Prostate gland (tissue), 2 donors: ENCODE measurements around the gene MAP3K7. TPM values are rescaled to one million over a fixed set of nuclear protein-coding genes. Genes with fewer than 3 reads are reported as not detected.

ENCODE experiments used
- DNase-seq: peaks from one replicate; pipeline ENCODE4 v3.0.0-alpha.2; 2019; ENCODE audit warnings: low spot score
- H3K27ac ChIP-seq, 2 donors: fragments of 200-600 bp; sonication (generic); 2 replicates each; pipeline ENCODE4 v1.5.1; 2017 to 2019
- H3K27me3 ChIP-seq: fragments of 200-600 bp; sonication (generic); replicated peaks from 2 replicates; pipeline ENCODE4 v1.5.1; 2019; ENCODE audit not compliant: insufficient read depth
- H3K36me3 ChIP-seq, 2 donors: fragments of 200-600 bp; sonication (generic); 1 replicate in 1 of 2; 2 replicates in 1 of 2; pipeline versions ENCODE4 v1.5.1 to v1.8.1; 2017 to 2019
- H3K4me1 ChIP-seq: fragments of 200-600 bp; sonication (generic); replicated peaks from 2 replicates; pipeline ENCODE4 v1.5.1; 2019
- H3K4me3 ChIP-seq, 2 donors: fragments of 200-600 bp; sonication (generic); 2 replicates each; pipeline ENCODE4 v1.5.1; 2017 to 2019
- H3K9me3 ChIP-seq: fragments of 200-600 bp; sonication (generic); 2 replicates; pipeline ENCODE4 v1.5.1; 2017
- POLR2A ChIP-seq: fragments of 450-650 bp; IDR thresholded peaks from one replicate; pipeline ENCODE4 v1.6.1; 2016; ENCODE audit warnings: antibody characterized with exemption, mild to moderate bottlenecking
- POLR2AphosphoS5 ChIP-seq: sonication (generic); formaldehyde crosslinking; IDR thresholded peaks from one replicate; pipeline ENCODE4 v1.6.1; 2017; ENCODE audit warnings: antibody characterized with exemption
- WGBS: methylation state at CpG from one replicate; pipeline ENCODE4 v1.1.5; 2018; 5-methylcytosine and 5-hydroxymethylcytosine counted together
- intact Hi-C: fragments of 100-400 bp; cut with DNase I; formaldehyde crosslinking; loops from one replicate; pipeline ENCODE4 v1.14.2; 2022
- total RNA-seq, 2 donors: library from RNA; depleted of rRNA; stranded (reverse); fragments of >200 nt; gene quantifications; one replicate each; pipeline ENCODE4 v1.1.0, GENCODE V29; 2016
- TF ChIP-seq, protein P1 (sequence below), 4 experiments: fragments of 200-600 bp in 2 of 4; fragments of 450-650 bp in 2 of 4; sonication (generic) in 2 of 4; IDR thresholded peaks; 1 replicate in 3 of 4; 2 replicates in 1 of 4; pipeline ENCODE4 v1.5.1; 2016 to 2019; ENCODE audit warnings: antibody characterized with exemption in 4 of 4, mild to moderate bottlenecking in 2 of 4, moderate library complexity in 2 of 4

MAP3K7 gene
- total RNA-seq, 2 donors from 2014 or later: 22.2 to 31.0 TPM

DNA sequence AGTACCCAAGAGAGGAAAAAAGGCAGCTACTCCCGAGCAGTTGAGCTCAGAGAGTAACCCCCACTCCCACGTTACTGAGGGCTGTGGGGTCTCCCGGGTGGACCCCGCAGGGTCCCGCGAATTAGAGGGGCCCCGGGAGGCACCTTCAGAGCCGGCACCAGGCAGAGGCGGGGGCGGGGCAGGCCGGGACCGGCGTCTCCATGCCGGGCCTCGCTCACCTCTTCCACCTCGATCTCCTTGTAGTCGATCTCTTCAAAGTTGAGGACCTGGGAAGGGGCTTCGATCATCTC, 381 bp downstream of the MAP3K7 start:
- no peaks in the 10 kb centered on the region for H3K36me3 ChIP-seq
- intact Hi-C loops: no loop called here
- peak overlapping the region; percentile 97 to 99 for H3K4me3 ChIP-seq
- no peaks in the 10 kb centered on the region for H3K27me3 ChIP-seq
- DNase-seq: no peak
- TF ChIP-seq POLR2A (no peak), POLR2AphosphoS5 (no peak)
- TF ChIP-seq, protein P1, sequence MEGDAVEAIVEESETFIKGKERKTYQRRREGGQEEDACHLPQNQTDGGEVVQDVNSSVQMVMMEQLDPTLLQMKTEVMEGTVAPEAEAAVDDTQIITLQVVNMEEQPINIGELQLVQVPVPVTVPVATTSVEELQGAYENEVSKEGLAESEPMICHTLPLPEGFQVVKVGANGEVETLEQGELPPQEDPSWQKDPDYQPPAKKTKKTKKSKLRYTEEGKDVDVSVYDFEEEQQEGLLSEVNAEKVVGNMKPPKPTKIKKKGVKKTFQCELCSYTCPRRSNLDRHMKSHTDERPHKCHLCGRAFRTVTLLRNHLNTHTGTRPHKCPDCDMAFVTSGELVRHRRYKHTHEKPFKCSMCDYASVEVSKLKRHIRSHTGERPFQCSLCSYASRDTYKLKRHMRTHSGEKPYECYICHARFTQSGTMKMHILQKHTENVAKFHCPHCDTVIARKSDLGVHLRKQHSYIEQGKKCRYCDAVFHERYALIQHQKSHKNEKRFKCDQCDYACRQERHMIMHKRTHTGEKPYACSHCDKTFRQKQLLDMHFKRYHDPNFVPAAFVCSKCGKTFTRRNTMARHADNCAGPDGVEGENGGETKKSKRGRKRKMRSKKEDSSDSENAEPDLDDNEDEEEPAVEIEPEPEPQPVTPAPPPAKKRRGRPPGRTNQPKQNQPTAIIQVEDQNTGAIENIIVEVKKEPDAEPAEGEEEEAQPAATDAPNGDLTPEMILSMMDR (IDR thresholded peaks at IDR 0.05): no peak
- 0% methylated on average over 18 of the region's 18 CpGs for WGBS
- peak overlapping the region; percentile 95 to 96 for H3K27ac ChIP-seq
- H3K4me1 ChIP-seq: no peaks in the 10 kb centered on the region
- H3K9me3 ChIP-seq: no peaks in the 10 kb centered on the region

DNA sequence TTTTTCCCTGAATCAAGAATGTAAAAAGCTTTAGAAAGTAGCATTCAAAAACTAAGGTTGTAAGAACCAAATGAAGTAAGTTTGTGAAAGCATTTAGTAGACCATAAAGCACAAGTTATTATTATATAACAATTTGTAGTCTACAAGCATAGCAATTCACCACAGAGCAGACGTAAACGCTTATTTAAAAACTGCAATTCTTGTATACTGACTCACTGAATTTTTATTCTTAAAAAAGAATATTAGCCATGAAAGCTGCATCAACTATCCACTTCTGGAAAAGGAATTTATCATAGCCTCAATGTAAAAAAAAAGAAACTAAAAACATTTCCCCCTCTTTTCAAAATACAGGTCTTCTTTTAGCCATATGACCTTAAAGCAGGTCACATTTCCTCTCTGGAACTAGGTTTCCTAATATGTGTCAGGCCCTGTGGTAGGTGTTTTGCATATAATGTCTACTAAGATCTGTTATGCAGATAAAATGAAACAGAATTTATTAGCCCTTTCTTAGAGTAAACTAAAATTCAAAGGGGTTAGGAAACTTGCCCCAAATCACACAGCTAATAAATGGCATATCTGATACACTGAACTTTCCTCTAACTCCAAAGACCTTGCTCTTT, 2.1 kb downstream of the MAP3K7 start:
- Histone ChIP-seq H3K9me3 (no peaks in the 10 kb centered on the region), H3K4me3 (no peak overlapping the region), H3K4me1 (no peaks in the 10 kb centered on the region), H3K27me3 (no peaks in the 10 kb centered on the region), H3K27ac (no peak overlapping the region), H3K36me3 (no peaks in the 10 kb centered on the region)
- intact Hi-C loops: no loop called here
- TF ChIP-seq POLR2AphosphoS5 (no peak), POLR2A (no peak)
- TF ChIP-seq, protein P1 (IDR thresholded peaks at IDR 0.05): no peak
- no peak for DNase-seq
- 91% methylated on average over 2 of the region's 2 CpGs for WGBS

DNA sequence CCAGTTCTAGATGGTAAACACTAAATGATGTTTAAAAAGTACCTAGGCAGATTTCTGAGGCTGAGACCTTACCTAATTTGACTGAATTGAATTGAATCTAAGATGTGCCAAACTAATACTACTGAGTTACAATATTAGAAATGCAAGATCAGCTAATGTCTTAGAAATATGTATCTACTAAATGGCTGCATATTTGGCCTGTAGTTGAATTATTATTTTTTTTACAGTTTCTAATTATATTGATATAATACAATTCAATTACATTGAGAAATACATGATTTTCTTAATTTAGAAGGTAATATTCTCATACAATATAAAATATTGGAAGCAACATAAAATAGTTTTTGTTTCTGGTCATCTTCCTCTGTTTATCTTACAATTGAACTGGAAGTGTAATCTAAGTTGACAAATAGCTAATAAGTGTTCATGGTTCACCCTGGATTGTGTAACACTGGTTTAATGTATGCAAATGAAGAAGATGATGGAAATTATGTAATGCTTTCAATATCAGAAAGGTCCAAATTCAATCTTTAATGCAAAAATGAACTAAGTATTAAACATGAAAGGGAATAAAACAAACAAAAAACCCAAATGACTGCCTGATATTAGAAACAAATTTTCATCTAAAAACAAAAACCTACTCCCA, 2.9 kb downstream of the MAP3K7 start:
- no peak overlapping the region for H3K27ac ChIP-seq
- H3K27me3 ChIP-seq: no peaks in the 10 kb centered on the region
- H3K9me3 ChIP-seq: no peaks in the 10 kb centered on the region
- H3K4me1 ChIP-seq: no peaks in the 10 kb centered on the region
- TF ChIP-seq POLR2A (no peak), POLR2AphosphoS5 (no peak)
- TF ChIP-seq, protein P1 (IDR thresholded peaks at IDR 0.05): no peak
- no peaks in the 10 kb centered on the region for H3K36me3 ChIP-seq
- intact Hi-C loops: no loop called here
- no peak overlapping the region for H3K4me3 ChIP-seq
- DNase-seq: no peak

DNA sequence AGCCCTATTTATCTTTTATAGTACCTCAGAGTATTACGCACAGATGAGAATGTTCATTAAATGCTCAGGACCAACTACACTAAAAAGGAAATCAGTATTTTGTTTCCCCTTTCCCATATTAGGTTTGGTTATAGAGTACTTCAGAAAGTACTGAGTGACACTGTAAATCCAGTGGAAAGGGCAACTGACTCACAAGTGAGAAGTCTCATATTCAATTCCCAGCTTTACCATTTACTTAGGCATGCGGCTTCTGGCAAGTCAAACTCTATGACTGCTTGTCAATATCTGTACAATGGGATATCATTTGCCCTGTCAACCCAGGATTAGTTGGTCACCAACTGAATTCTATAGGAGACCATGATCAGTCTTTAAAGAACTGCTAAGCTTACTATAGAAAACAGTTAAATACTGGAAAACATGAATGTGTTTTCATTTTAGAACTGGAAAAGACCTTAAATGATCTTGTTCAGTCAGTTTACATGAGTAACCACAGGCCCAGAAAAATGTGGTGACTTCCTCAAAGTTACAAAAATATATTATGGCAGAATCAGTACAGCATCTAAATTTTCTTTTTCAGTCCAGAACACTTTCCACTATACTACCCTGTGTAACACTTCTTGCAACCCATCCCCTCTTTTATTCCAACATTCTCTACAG, 3.6 kb downstream of the MAP3K7 start:
- WGBS: 100% methylated on average over 2 of the region's 2 CpGs
- no peak for DNase-seq
- intact Hi-C loops: no loop called here
- no peaks in the 10 kb centered on the region for H3K36me3 ChIP-seq
- H3K4me1 ChIP-seq: no peaks in the 10 kb centered on the region
- H3K4me3 ChIP-seq: no peak overlapping the region
- no peak for TF ChIP-seq POLR2A
- TF ChIP-seq, protein P1 (IDR thresholded peaks at IDR 0.05): no peak
- TF ChIP-seq POLR2AphosphoS5: no peak
- no peaks in the 10 kb centered on the region for H3K9me3 ChIP-seq
- H3K27ac ChIP-seq: no peak overlapping the region
- no peaks in the 10 kb centered on the region for H3K27me3 ChIP-seq

DNA sequence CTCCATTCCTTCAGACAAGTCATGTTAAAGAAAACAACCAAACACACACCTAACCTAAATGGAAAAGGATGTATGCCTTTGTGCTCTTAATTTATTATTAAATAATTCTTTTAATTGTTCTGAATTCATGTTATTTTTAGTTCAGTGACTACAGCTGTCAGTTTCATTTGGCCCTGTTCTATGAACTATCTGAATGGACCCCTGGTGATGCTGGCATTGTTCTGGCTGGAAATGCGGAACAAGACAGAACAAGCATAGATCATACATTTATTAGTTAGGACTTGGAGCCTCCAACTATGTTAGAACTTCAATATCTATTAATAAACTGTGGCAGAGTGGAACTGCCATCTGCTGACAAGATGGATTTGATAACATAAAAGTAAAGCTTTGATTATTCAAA, 5.7 kb downstream of the MAP3K7 start:
- Histone ChIP-seq H3K27me3 (no peaks in the 10 kb centered on the region), H3K4me1 (no peaks in the 10 kb centered on the region), H3K27ac (no peak overlapping the region), H3K4me3 (no peak overlapping the region), H3K36me3 (no peaks in the 10 kb centered on the region), H3K9me3 (no peaks in the 10 kb centered on the region)
- DNase-seq: no peak
- intact Hi-C loops: no loop called here
- no peak for TF ChIP-seq POLR2A
- no peak for TF ChIP-seq POLR2AphosphoS5
- TF ChIP-seq, protein P1 (IDR thresholded peaks at IDR 0.05): no peak
- 63% methylated on average over 1 of the region's 1 CpG for WGBS
